ENCODE results near the gene ITPR1. TPM values are rescaled to one million over a fixed set of nuclear protein-coding genes. Genes with fewer than 3 reads are reported as not detected.

Gene ITPR1
- total RNA-seq, 1 donor = 16.4 TPM

GRCh38 chr3:4583416-4583815 lies 90.3 kb downstream of the ITPR1 start:
- peak; percentile 56 for DNase-seq (ENCODE audit: low read depth)
- TF ChIP-seq, protein P1, sequence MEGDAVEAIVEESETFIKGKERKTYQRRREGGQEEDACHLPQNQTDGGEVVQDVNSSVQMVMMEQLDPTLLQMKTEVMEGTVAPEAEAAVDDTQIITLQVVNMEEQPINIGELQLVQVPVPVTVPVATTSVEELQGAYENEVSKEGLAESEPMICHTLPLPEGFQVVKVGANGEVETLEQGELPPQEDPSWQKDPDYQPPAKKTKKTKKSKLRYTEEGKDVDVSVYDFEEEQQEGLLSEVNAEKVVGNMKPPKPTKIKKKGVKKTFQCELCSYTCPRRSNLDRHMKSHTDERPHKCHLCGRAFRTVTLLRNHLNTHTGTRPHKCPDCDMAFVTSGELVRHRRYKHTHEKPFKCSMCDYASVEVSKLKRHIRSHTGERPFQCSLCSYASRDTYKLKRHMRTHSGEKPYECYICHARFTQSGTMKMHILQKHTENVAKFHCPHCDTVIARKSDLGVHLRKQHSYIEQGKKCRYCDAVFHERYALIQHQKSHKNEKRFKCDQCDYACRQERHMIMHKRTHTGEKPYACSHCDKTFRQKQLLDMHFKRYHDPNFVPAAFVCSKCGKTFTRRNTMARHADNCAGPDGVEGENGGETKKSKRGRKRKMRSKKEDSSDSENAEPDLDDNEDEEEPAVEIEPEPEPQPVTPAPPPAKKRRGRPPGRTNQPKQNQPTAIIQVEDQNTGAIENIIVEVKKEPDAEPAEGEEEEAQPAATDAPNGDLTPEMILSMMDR (IDR thresholded peaks at IDR 0.05; ENCODE audit: insufficient read depth, low read depth, low read length) = no peak
- no peak overlapping the region for H3K4me3 ChIP-seq (ENCODE audit: low read depth, low read length)

GRCh38 chr3:4584456-4585249 lies 91.5 kb downstream of the ITPR1 start:
- H3K4me3 ChIP-seq (ENCODE audit: low read depth, low read length) = peak overlapping the region; percentile 49
- TF ChIP-seq, protein P1 (IDR thresholded peaks at IDR 0.05; ENCODE audit: insufficient read depth, low read depth, low read length) = peak; percentile 4
- peak; percentile 48 for DNase-seq (ENCODE audit: low read depth)

DNA sequence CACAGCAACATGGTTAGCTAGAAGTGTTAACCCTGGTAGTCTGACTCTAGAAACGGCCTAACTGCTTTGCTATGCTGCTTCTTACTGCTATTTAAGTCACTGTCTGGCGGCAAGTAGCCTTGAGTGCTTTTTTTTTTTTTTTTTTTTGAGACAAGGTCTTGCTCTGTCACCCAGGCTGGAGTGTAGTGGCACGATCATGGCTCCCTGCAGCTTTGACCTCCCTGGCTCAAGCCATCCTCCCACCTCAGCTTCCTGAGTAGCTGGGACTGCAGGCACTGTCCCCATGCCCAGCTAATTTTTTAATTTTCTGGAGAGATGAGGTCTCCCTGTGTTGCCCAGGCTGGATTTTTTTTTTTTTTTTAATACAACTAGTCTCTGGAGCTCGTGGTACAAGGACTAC lies 93.2 kb downstream of the ITPR1 start:
- DNase-seq (ENCODE audit: low read depth) = no peak
- TF ChIP-seq, protein P1 (IDR thresholded peaks at IDR 0.05; ENCODE audit: insufficient read depth, low read depth, low read length) = no peak

DNA sequence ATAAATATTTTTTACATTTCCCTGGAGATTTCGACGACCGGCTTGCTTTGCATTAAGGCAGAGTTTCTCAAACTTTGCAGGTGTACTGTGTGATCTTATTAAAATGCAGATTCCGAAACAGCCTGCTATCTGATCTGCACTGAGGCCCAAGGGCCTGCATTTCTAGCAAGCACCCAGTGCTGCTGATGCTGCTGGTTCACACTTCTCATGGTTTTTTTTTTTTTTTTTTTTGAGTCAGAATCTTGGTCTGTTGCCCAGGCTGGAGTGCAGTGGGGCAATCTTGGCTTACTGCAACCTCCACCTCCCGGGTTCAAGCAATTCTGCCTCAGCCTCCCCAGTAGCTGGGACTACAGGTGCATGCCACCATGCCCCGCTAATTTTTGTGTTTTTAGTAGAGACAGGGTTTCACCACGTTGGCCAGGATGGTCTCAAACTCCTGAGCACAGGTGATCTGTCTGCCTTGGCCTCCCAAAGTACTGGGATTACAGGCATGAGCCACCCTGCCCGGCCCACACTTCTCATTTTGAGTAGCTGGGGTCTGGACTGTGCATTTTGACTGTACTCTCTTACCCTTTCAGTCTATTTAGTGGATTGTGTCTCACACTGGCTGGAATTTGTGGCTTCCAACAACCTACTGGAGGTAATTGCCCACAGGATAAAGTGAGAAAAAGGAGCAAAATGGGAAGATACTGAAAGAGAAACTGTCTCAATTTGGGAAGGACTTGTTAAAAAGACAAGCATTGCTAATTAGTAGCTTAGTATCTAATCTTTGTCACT lies 94.1 kb downstream of the ITPR1 start:
- no peak for DNase-seq (ENCODE audit: low read depth)
- H3K4me3 ChIP-seq (ENCODE audit: low read depth, low read length) = no peak overlapping the region
- TF ChIP-seq, protein P1 (IDR thresholded peaks at IDR 0.05; ENCODE audit: insufficient read depth, low read depth, low read length) = no peak

More for the DNA sequence above, 93.2 kb downstream of the ITPR1 start:
- H3K4me3 ChIP-seq (ENCODE audit: low read depth, low read length) = no peak overlapping the region

DNA sequence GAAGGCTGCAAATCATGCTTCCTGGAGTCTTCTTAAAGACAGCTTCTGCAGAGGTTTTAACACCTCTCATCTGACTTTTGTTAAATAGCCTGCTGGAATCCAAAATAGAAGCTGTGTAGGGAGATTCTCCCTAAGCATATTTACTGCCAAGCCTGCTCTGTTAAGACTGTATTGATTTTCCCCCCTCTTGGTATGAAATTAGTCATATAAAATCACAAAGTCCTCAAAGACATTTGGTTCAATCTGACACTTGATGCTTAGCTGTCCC lies 94.6 kb downstream of the ITPR1 start:
- no peak for DNase-seq (ENCODE audit: low read depth)
- H3K4me3 ChIP-seq (ENCODE audit: low read depth, low read length) = no peak overlapping the region
- TF ChIP-seq, protein P1 (IDR thresholded peaks at IDR 0.05; ENCODE audit: insufficient read depth, low read depth, low read length) = no peak

- TF ChIP-seq, protein P1 (IDR thresholded peaks at IDR 0.05; ENCODE audit: insufficient read depth, low read depth, low read length) = no peak
- peak; percentile 30 for DNase-seq (ENCODE audit: low read depth)
- no peak overlapping the region for H3K4me3 ChIP-seq (ENCODE audit: low read depth, low read length)
These were observed 95.3 kb downstream of the ITPR1 start for GRCh38 chr3:4588466-4588865.

Measured in fibroblast of villous mesenchyme (primary cell).